Gastrocnemius medialis (tissue), 4 donors: Measurements from ENCODE around the gene WTAP.

Experiments used
- POLR2A ChIP-seq, 2 donors: fragments of 450-650 bp; IDR thresholded peaks; one replicate each; pipeline ENCODE4 v1.6.1; 2017; ENCODE audit warnings: antibody characterized with exemption in 2 of 2, mild to moderate bottlenecking in 2 of 2, moderate library complexity in 2 of 2
- TF ChIP-seq, protein P1 (sequence below), 5 experiments: fragments of 450-650 bp in 3 of 5; fragments of 200-600 bp in 2 of 5; sonication (generic) in 2 of 5; IDR thresholded peaks in 4 of 5; conservative IDR thresholded peaks in 1 of 5; 1 replicate in 4 of 5; 2 replicates in 1 of 5; pipeline ENCODE4 v1.5.1; 2016 to 2019; ENCODE audit warnings: antibody characterized with exemption in 5 of 5, mild to moderate bottlenecking in 3 of 5, moderate library complexity in 3 of 5

DNA sequence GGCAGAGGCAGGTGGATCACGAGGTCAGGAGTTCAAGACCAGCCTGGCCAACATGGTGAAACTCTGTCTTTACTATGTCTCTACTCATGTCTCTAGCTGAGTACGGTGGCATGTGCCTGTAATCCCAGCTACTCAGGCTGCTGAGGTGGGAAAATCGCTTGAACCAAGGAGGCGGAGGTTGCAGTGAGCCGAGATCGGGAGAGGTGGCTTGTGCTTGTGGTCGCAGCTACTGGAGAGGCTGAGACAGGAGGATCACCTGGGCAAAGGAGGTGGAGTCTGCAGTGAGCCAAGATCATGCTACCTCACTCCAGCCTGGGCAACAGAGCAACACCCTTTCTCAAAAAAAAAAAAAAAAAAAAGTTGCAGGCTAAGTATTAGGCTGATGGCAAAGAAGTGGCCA lies 8.0 kb upstream of the WTAP start:
- TF ChIP-seq, protein P1, sequence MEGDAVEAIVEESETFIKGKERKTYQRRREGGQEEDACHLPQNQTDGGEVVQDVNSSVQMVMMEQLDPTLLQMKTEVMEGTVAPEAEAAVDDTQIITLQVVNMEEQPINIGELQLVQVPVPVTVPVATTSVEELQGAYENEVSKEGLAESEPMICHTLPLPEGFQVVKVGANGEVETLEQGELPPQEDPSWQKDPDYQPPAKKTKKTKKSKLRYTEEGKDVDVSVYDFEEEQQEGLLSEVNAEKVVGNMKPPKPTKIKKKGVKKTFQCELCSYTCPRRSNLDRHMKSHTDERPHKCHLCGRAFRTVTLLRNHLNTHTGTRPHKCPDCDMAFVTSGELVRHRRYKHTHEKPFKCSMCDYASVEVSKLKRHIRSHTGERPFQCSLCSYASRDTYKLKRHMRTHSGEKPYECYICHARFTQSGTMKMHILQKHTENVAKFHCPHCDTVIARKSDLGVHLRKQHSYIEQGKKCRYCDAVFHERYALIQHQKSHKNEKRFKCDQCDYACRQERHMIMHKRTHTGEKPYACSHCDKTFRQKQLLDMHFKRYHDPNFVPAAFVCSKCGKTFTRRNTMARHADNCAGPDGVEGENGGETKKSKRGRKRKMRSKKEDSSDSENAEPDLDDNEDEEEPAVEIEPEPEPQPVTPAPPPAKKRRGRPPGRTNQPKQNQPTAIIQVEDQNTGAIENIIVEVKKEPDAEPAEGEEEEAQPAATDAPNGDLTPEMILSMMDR (IDR thresholded peaks at IDR 0.05 in 4 of 5, conservative IDR thresholded peaks at IDR 0.05 in 1 of 5): no peak
- TF ChIP-seq POLR2A (IDR thresholded peaks at IDR 0.05): no peak
